Stomach (tissue), 9 donors: ENCODE results near the gene WNT3. TPM values are rescaled to one million over a fixed set of nuclear protein-coding genes. Genes with fewer than 3 reads are reported as not detected.

Source experiments
- DNase-seq, 2 donors: peaks; one replicate each; pipeline versions ENCODE4 v3.0.0 to v3.0.0-alpha.2; 2013 to 2019
- H3K27ac ChIP-seq, 5 donors: fragments of 200-600 bp in 4 of 5; sonication (generic) in 4 of 5; one replicate each; pipeline ENCODE4 v1.5.1; 2013 to 2019; ENCODE audit warnings: mild to moderate bottlenecking in 1 of 5, moderate library complexity in 1 of 5
- H3K27me3 ChIP-seq, 3 donors: fragments of 200-600 bp; sonication (generic); one replicate each; pipeline ENCODE4 v1.5.1; 2017 to 2019; ENCODE audit warnings: mixed run types in 1 of 3
- H3K36me3 ChIP-seq, 4 donors: fragments of 200-600 bp; sonication (generic); 1 replicate in 3 of 4; 2 replicates in 1 of 4; pipeline ENCODE4 v1.5.1; 2016 to 2019
- H3K4me1 ChIP-seq, 4 donors: fragments of 200-600 bp; sonication (generic); one replicate each; pipeline ENCODE4 v1.5.1; 2016 to 2019
- H3K4me3 ChIP-seq, 4 donors: fragments of 200-600 bp; sonication (generic) in 3 of 4; one replicate each; pipeline ENCODE4 v1.5.1; 2016 to 2019; ENCODE audit warnings: mild to moderate bottlenecking in 1 of 4
- H3K9me3 ChIP-seq, 4 donors: fragments of 200-600 bp; sonication (generic); one replicate each; pipeline ENCODE4 v1.5.1; 2016 to 2019
- CTCF ChIP-seq, 7 experiments: fragments of 450-650 bp in 4 of 7; fragments of 200-600 bp in 3 of 7; sonication (generic) in 3 of 7; IDR thresholded peaks; one replicate each; pipeline ENCODE4 v1.5.1; 2016 to 2019; ENCODE audit warnings: antibody characterized with exemption in 7 of 7, control low read depth in 2 of 7, mild to moderate bottlenecking in 1 of 7
- EP300 ChIP-seq: sonication (generic); formaldehyde crosslinking; IDR thresholded peaks from one replicate; pipeline ENCODE4 v1.6.1; 2017; ENCODE audit warnings: antibody characterized with exemption
- POLR2A ChIP-seq, 4 donors: fragments of 450-650 bp; IDR thresholded peaks; one replicate each; pipeline ENCODE4 v1.6.1; 2016; ENCODE audit warnings: antibody characterized with exemption in 4 of 4, control low read depth in 2 of 4, mild to moderate bottlenecking in 1 of 4, moderate library complexity in 1 of 4
- POLR2AphosphoS5 ChIP-seq, 3 donors: sonication (generic); formaldehyde crosslinking; IDR thresholded peaks; one replicate each; pipeline ENCODE4 v1.6.1; 2016; ENCODE audit warnings: antibody characterized with exemption in 3 of 3
- WGBS, 5 donors: extraction: QIAGEN DNeasy Blood & Tissue Kit in 3 of 5; methylation state at CpG; one replicate each; pipeline versions ENCODE4 v1.1.5 to v1.1.7; 2013 to 2018; 5-methylcytosine and 5-hydroxymethylcytosine counted together
- intact Hi-C: fragments of 100-400 bp; cut with DNase I; formaldehyde crosslinking; loops from one replicate; pipeline ENCODE4 v1.15.1; 2023; ENCODE audit warnings: low total_unique reads
- polyA plus RNA-seq, 3 donors: library from polyadenylated mRNA; stranded (reverse); fragments of 200-250 nt; gene quantifications; one replicate each; pipeline ENCODE4 v1.2.3, GENCODE V29; 2013
- total RNA-seq, 5 donors: library from RNA; depleted of rRNA; stranded (reverse); fragments of >200 nt; gene quantifications; one replicate each; pipeline versions ENCODE4 v1.1.0 to v1.2.3, GENCODE V29; 2014 to 2016
- donor health status: healthy with polysubstance abuse.
- donor health status: Bipolar disorder and iron deficiency.
- donor health status: healthy.

Gene WNT3
- total and polyA plus RNA-seq, 8 donors, result 0.14 to 0.73 (median 0.34) TPM; not detected in 2

GRCh38 chr17:46822388-46822921 is 4.0 kb upstream of the WNT3 start:
- H3K9me3 ChIP-seq, result no peaks in the 10 kb centered on the region
- peaks cover 27 to 81% (median 52%) of the 10 kb centered on the region in 3 donors for H3K27me3 ChIP-seq
- 17 to 30% (median 21%) methylated on average over 19 to 35 of the region's 35 CpGs for WGBS, 5 donors
- H3K27ac ChIP-seq, result no peak overlapping the region
- DNase-seq, result no peak
- peaks cover 15 to 32% (median 24%) of the 10 kb centered on the region in 4 donors for H3K4me1 ChIP-seq
- no peak overlapping the region for H3K4me3 ChIP-seq
- H3K36me3 ChIP-seq, result no peaks in the 10 kb centered on the region
- intact Hi-C loops, result no loop called here
- TF ChIP-seq EP300, result no peak
- peak in 4 of 7 experiments; percentile 13 to 35 (median 25) for TF ChIP-seq CTCF (IDR thresholded peaks at IDR 0.05)

DNA sequence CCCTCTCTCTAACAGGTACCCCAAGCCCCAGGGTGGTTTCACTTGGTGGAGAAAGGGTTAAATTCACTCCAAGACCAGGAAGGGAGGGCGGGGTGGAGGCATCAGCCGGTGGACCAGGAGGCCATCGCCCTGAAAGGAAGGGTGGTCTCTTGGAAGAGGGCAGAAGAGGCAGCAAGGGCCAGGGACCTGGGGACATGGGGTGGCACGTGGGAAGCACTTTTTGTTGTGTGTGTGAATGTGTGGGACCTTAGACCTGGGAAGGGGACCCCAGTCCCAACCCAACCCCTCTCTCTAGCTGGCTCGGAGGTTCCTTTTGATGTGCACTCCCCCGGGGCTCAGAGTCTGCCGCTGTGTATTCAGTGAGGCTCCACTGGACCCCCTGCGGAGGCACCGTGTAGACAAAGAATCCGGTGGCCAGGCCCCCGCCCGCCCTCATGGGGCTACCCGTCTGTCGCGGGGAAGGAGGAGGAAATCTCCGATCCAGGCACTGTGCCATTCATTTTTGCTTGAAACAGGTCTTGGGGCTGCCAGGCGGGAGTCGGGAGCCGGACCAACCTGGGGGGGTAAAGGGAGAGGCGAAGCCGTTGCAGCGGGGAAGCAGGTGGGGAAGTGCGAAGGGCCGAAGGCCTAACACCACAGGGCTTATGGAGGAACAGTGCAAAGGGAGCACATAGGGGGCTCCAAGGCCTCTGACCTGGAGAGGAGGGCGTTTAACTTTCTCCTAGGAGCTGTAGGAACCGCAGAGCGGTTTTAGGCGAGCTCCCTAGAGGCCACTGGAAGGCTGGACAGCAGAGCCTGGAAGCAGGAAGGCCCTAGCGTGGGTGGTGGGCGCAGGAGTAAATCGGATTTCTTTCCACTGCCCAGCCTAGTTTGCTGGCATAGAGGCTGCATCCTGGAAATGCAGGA is 3.2 kb upstream of the WNT3 start:
- H3K27ac ChIP-seq, result no peak overlapping the region
- DNase-seq, result no peak
- peaks cover 29 to 84% (median 59%) of the 10 kb centered on the region in 3 donors for H3K27me3 ChIP-seq
- TF ChIP-seq POLR2A (IDR thresholded peaks at IDR 0.05), result no peak
- no peak for TF ChIP-seq CTCF (IDR thresholded peaks at IDR 0.05)
- TF ChIP-seq POLR2AphosphoS5 (IDR thresholded peaks at IDR 0.05), result no peak
- no peak for TF ChIP-seq EP300
- no peaks in the 10 kb centered on the region for H3K9me3 ChIP-seq
- WGBS, 5 donors, result 15 to 24% (median 18%) methylated on average over 28 to 31 of the region's 31 CpGs
- peaks cover 15 to 35% (median 25%) of the 10 kb centered on the region in 4 donors for H3K4me1 ChIP-seq
- H3K4me3 ChIP-seq, result no peak overlapping the region
- intact Hi-C loops, result no loop called here
- H3K36me3 ChIP-seq, result no peaks in the 10 kb centered on the region

GRCh38 chr17:46820592-46821450 is 2.3 kb upstream of the WNT3 start:
- Histone ChIP-seq H3K4me3 (no peak overlapping the region), H3K9me3 (no peaks in the 10 kb centered on the region), H3K36me3 (no peaks in the 10 kb centered on the region), H3K27me3 (peaks cover 29 to 93% (median 67%) of the 10 kb centered on the region in 3 donors), H3K27ac (no peak overlapping the region), H3K4me1 (peaks cover 15 to 35% (median 25%) of the 10 kb centered on the region in 4 donors)
- TF ChIP-seq EP300, result no peak
- TF ChIP-seq POLR2A (IDR thresholded peaks at IDR 0.05), result no peak
- TF ChIP-seq CTCF (IDR thresholded peaks at IDR 0.05), result no peak
- TF ChIP-seq POLR2AphosphoS5 (IDR thresholded peaks at IDR 0.05), result no peak
- intact Hi-C loops, result no loop called here
- no peak for DNase-seq
- 39 to 54% (median 42%) methylated on average over 11 to 13 of the region's 13 CpGs for WGBS, 5 donors

DNA sequence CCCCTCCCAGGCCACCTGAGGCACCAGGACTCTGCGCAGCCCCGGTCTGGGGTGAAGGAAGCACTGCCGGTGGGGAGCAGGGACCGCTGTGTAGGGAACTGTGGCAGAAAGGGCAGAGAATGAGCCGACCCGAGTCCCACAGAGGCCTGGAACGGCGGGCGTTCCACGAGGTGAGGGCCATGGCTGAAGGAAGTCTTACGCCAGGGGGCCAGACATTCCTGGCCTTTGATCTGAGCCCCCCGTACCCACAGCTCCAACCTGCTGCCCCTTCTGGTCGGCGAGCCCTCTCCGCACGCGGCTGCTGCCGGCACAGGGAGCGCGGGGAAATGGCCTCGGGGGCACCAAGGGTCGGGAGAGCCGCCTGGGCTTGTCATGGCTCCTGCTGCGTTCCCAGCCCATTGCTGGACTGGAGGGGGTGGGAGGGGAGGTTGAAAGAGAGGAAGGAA is 1.4 kb upstream of the WNT3 start:
- H3K27ac ChIP-seq, result no peak overlapping the region
- peaks cover 29 to 97% (median 76%) of the 10 kb centered on the region in 3 donors for H3K27me3 ChIP-seq
- H3K4me3 ChIP-seq, result peak overlapping the region in 2 of 4 donors; percentile 39 to 50
- H3K36me3 ChIP-seq, result no peaks in the 10 kb centered on the region
- no peak for DNase-seq
- H3K9me3 ChIP-seq, result no peaks in the 10 kb centered on the region
- H3K4me1 ChIP-seq, result peaks cover 15 to 35% (median 25%) of the 10 kb centered on the region in 4 donors
- TF ChIP-seq POLR2AphosphoS5 (IDR thresholded peaks at IDR 0.05) (no peak), CTCF (IDR thresholded peaks at IDR 0.05) (no peak), EP300 (no peak), POLR2A (IDR thresholded peaks at IDR 0.05) (no peak)
- WGBS, 5 donors, result 5 to 24% (median 16%) methylated on average over 14 to 24 of the region's 24 CpGs
- intact Hi-C loops, result no loop called here
